ENCODE results near the gene CSH1.

GRCh38 chr17:63855185-63855584, 41.2 kb downstream of the CSH1 start:
- TF ChIP-seq CTCF (IDR thresholded peaks at IDR 0.05) (no peak), POLR2A (IDR thresholded peaks at IDR 0.05) (no peak)
